ENCODE data around the gene MGST2. TPM values are rescaled to one million over a fixed set of nuclear protein-coding genes. Genes with fewer than 3 reads are reported as not detected.

Gene MGST2
- total RNA-seq, 3 donors from 2014 or later (not counting 1 experiment from before 2014, with no cell fraction given) = 7.8 to 17.0 (median 10.9) TPM

DNA sequence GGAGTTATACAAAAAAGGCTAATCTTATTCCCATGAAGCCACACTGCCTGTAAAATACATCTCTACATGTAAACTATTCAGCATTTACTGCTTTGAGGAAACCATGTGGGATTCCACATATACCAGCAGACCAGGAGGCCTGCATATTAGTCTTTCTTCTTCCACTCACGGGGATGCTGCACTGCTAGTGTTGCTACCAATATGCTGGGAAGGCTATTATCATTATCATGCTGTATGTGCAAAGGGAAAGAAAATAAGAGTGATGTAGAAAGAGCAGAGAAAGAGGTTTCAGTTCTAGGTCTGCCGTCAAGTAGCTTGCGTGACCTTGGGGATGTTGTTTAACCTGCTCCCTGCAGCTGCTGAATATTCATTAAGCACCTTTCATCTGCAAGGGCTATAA lies 61.0 kb downstream of the MGST2 start:
- Histone ChIP-seq H3K4me1 (ENCODE audit: control insufficient read depth, insufficient read depth, low read length) (no peaks in the 10 kb centered on the region), H3K9me3 (ENCODE audit: control insufficient read depth, insufficient read depth, low read length) (no peaks in the 10 kb centered on the region), H3K36me3 (ENCODE audit: control insufficient read depth, insufficient read depth, low read length) (peaks cover 2% of the 10 kb centered on the region), H3K27ac (ENCODE audit: low read length) (no peak overlapping the region), H3K27me3 (ENCODE audit: control insufficient read depth, insufficient read depth, low read length) (no peaks in the 10 kb centered on the region), H3K4me3 (ENCODE audit: low read length) (no peak overlapping the region)
- no peaks in the 10 kb centered on the region for H3K9me3 Mint-ChIP-seq
- H3K4me1 Mint-ChIP-seq = no peaks in the 10 kb centered on the region
- no peak for ATAC-seq
- no peak overlapping the region for H3K4me3 Mint-ChIP-seq
- H3K36me3 Mint-ChIP-seq = no peaks in the 10 kb centered on the region
- DNase-seq = no peak
- intact Hi-C loops (cut with micrococcal nuclease) = no loop called here
- TF ChIP-seq, protein P1, sequence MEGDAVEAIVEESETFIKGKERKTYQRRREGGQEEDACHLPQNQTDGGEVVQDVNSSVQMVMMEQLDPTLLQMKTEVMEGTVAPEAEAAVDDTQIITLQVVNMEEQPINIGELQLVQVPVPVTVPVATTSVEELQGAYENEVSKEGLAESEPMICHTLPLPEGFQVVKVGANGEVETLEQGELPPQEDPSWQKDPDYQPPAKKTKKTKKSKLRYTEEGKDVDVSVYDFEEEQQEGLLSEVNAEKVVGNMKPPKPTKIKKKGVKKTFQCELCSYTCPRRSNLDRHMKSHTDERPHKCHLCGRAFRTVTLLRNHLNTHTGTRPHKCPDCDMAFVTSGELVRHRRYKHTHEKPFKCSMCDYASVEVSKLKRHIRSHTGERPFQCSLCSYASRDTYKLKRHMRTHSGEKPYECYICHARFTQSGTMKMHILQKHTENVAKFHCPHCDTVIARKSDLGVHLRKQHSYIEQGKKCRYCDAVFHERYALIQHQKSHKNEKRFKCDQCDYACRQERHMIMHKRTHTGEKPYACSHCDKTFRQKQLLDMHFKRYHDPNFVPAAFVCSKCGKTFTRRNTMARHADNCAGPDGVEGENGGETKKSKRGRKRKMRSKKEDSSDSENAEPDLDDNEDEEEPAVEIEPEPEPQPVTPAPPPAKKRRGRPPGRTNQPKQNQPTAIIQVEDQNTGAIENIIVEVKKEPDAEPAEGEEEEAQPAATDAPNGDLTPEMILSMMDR (IDR thresholded peaks at IDR 0.05) = no peak
- 85% methylated on average over 3 of the region's 3 CpGs for WGBS (ENCODE audit: insufficient coverage)
- no peak overlapping the region for H3K27ac Mint-ChIP-seq
- H3K27me3 Mint-ChIP-seq (ENCODE audit: low read depth in 2 of 2) = peaks cover 0 to 2% of the 10 kb centered on the region in 2 donors

DNA sequence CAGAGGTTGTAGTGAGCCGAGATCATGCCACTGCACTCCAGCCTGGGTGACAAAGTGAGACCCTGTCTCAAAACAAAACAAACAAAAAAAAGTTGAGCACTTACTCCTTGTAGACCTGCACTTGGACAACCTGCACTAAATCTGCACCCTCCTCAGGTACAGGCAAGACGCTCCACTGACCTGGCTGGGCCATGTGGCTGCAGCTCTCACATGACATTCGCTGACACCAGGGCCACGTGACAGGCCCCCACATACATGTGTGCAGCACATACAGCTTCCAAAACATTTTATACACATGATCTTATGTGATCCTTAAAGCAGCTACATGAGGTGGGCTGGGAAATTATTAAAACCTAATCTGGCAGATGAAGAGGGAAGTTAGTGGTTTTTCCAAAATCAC lies 62.5 kb downstream of the MGST2 start:
- Mint-ChIP-seq H3K36me3 (no peaks in the 10 kb centered on the region), H3K27me3 (ENCODE audit: low read depth in 2 of 2) (peaks cover 0 to 7% of the 10 kb centered on the region in 2 donors), H3K4me3 (no peak overlapping the region), H3K4me1 (no peaks in the 10 kb centered on the region), H3K9me3 (no peaks in the 10 kb centered on the region), H3K27ac (no peak overlapping the region)
- WGBS (ENCODE audit: insufficient coverage) = 88% methylated on average over 4 of the region's 4 CpGs
- TF ChIP-seq, protein P1 (IDR thresholded peaks at IDR 0.05) = no peak
- ATAC-seq (no peak), DNase-seq (no peak)
- Histone ChIP-seq H3K4me1 (ENCODE audit: control insufficient read depth, insufficient read depth, low read length) (no peaks in the 10 kb centered on the region), H3K9me3 (ENCODE audit: control insufficient read depth, insufficient read depth, low read length) (no peaks in the 10 kb centered on the region), H3K27ac (ENCODE audit: low read length) (no peak overlapping the region), H3K4me3 (ENCODE audit: low read length) (no peak overlapping the region), H3K36me3 (ENCODE audit: control insufficient read depth, insufficient read depth, low read length) (peaks cover 2% of the 10 kb centered on the region), H3K27me3 (ENCODE audit: control insufficient read depth, insufficient read depth, low read length) (no peaks in the 10 kb centered on the region)
- intact Hi-C loops (cut with micrococcal nuclease) = no loop called here

DNA sequence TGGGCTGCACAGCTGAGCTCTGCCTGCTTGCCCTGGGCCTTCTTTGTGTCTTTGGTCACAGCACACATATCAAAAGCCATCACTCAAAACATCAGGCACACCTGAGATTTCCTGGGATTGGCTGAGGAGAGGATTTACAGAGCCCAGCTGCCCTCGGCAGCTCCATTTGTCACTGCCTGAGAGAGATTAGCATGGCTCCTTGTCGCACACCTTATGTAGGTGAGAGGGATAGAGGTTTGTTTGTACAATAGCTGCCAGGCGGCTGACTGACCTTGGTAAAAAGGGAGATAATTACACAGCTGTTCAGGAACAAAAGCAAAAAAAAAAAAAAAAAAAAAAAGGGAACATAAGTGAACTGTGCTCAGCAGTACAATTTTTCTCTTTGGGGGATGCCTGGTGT lies 63.2 kb downstream of the MGST2 start:
- H3K4me3 Mint-ChIP-seq = no peak overlapping the region
- TF ChIP-seq, protein P1 (IDR thresholded peaks at IDR 0.05) = no peak
- intact Hi-C loops (cut with micrococcal nuclease) = no loop called here
- Histone ChIP-seq H3K9me3 (ENCODE audit: control insufficient read depth, insufficient read depth, low read length) (no peaks in the 10 kb centered on the region), H3K27me3 (ENCODE audit: control insufficient read depth, insufficient read depth, low read length) (no peaks in the 10 kb centered on the region), H3K4me1 (ENCODE audit: control insufficient read depth, insufficient read depth, low read length) (no peaks in the 10 kb centered on the region), H3K36me3 (ENCODE audit: control insufficient read depth, insufficient read depth, low read length) (peaks cover 2% of the 10 kb centered on the region), H3K4me3 (ENCODE audit: low read length) (no peak overlapping the region), H3K27ac (ENCODE audit: low read length) (no peak overlapping the region)
- 97% methylated on average over 3 of the region's 3 CpGs for WGBS (ENCODE audit: insufficient coverage)
- H3K4me1 Mint-ChIP-seq = no peaks in the 10 kb centered on the region
- H3K36me3 Mint-ChIP-seq = no peaks in the 10 kb centered on the region
- no peaks in the 10 kb centered on the region for H3K9me3 Mint-ChIP-seq
- ATAC-seq (no peak), DNase-seq (no peak)
- peaks cover under 1 to 8% of the 10 kb centered on the region in 2 donors for H3K27me3 Mint-ChIP-seq (ENCODE audit: low read depth in 2 of 2)
- H3K27ac Mint-ChIP-seq = no peak overlapping the region

DNA sequence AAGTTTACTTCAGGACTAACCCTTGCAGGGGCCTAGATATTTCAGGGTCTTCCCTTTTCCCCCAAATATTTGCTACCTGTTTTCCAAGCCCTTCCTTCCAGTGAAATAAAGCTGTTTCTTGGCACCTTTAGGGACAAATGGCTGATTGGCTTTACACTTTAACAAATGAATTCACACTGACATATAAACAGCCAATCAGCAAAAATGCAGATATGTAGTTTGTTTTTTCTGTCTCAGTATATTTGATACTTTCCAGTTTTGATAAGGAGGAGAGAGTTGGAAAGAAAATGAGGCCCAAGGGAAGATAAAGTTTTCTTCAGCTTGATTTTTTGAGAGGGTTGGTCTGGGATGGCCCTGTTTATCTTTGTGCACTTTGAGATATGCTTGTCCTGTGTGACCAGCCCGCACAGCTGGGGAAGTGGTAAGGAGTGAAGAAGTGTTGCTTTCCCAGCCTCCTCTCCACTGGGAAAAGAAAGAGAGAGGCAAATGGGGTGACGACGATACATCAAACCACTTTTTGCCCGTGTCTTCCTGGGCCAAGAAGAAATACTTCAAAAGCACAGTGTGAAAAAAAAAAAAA lies 67.5 kb downstream of the MGST2 start:
- DNase-seq (no peak), ATAC-seq (no peak)
- no peaks in the 10 kb centered on the region for H3K36me3 ChIP-seq (ENCODE audit: control insufficient read depth, insufficient read depth, low read length)
- no peak overlapping the region for H3K27ac Mint-ChIP-seq
- H3K9me3 Mint-ChIP-seq = no peaks in the 10 kb centered on the region
- no peak overlapping the region for H3K27ac ChIP-seq (ENCODE audit: low read length)
- peaks cover 14% of the 10 kb centered on the region for H3K4me1 ChIP-seq (ENCODE audit: control insufficient read depth, insufficient read depth, low read length)
- H3K4me1 Mint-ChIP-seq = peaks cover 9 to 11% of the 10 kb centered on the region in 2 donors
- no peaks in the 10 kb centered on the region for H3K9me3 ChIP-seq (ENCODE audit: control insufficient read depth, insufficient read depth, low read length)
- TF ChIP-seq, protein P1 (IDR thresholded peaks at IDR 0.05) = no peak
- no peak overlapping the region for H3K4me3 Mint-ChIP-seq
- H3K27me3 ChIP-seq (ENCODE audit: control insufficient read depth, insufficient read depth, low read length) = no peaks in the 10 kb centered on the region
- peaks cover 11 to 28% of the 10 kb centered on the region in 2 donors for H3K27me3 Mint-ChIP-seq (ENCODE audit: low read depth in 2 of 2)
- no peaks in the 10 kb centered on the region for H3K36me3 Mint-ChIP-seq
- 90% methylated on average over 2 of the region's 4 CpGs for WGBS (ENCODE audit: insufficient coverage)
- H3K4me3 ChIP-seq (ENCODE audit: low read length) = no peak overlapping the region
- intact Hi-C loops (cut with micrococcal nuclease) = no loop called here
